AG10803 (cell line): ENCODE data around the gene PLXDC1.
A peak's percentile ranks its signal among the peaks of the same experiment; 100 is the strongest.

Experiments
- DNase-seq: peaks from one replicate; pipeline ENCODE4 v3.0.0; 2010; ENCODE audit warnings: low read depth
- H3K4me3 ChIP-seq: 2 replicates; pipeline ENCODE4 v1.5.1; 2011; ENCODE audit warnings: mild to moderate bottlenecking, low read length, control low read depth
- CTCF ChIP-seq: conservative IDR thresholded peaks from 2 replicates; pipeline ENCODE4 v1.5.1; 2011; ENCODE audit warnings: mild to moderate bottlenecking, low read length, control low read depth, inconsistent platforms

PLXDC1 gene

DNA sequence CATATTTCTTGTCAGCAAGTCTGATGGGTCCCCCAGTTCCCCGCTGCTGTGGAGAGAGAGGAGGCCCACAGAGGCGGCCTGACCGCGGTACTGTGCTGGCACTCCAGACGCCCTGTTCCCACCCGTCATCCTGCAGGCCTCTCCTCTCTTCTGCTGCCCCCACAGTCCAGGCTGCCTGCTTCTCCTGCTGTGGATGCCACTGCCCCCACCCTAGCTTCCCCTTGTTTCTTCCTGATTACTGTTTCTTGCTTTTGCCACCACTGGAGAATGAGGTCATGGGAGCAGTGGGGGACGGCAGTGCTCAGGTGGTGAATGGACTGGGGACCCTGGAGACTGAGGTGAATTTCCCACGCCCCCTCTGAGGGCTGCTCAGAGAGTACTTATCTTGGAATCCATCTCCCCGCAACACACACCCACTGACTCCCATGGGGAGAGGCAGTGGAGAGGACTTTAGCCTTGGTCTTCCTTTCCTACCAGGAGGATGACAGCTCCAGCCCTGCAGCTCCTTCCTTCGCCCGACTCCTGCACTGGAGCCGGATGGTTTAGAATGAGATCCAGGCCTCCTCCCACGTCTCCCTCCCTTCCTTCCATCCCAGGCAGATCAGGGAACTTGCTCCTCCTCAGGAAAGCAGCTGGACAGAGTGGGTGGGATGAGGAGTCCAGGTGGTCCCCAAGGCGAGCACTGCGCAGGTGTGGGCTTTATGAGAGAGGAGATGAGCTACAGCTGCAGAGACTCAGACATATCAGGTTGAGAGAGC, 60.4 kb downstream of the PLXDC1 start:
- H3K4me3 ChIP-seq = no peak overlapping the region
- TF ChIP-seq CTCF = no peak
- DNase-seq = no peak

DNA sequence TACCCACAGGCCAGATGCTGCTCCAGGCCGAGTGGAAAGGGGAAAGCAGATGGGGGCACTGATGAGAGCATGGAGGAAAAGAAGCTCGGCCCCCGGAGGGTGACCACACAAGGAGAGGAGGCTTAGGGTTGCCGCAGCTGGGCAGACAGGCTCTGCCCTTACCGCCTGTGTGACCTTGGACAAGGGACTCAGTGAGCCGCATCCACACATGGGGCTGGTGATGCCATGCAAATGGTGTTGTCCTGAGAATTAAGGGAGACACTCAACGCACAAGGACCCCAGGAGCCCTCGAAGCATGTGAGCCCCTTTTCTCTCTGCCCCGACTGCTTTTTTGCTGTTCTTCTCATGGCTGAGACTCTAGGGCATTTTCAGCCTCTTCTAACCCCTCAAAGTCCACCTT, 61.0 kb downstream of the PLXDC1 start:
- no peak for DNase-seq
- no peak for TF ChIP-seq CTCF
- H3K4me3 ChIP-seq = no peak overlapping the region

- no peak for TF ChIP-seq CTCF
- no peak overlapping the region for H3K4me3 ChIP-seq
- DNase-seq = no peak
These were observed 66.9 kb downstream of the PLXDC1 start for GRCh38 chr17:39084558-39084957.

- DNase-seq = no peak
- H3K4me3 ChIP-seq = no peak overlapping the region
- no peak for TF ChIP-seq CTCF
These were observed 68.2 kb downstream of the PLXDC1 start for GRCh38 chr17:39083270-39083669.

DNA sequence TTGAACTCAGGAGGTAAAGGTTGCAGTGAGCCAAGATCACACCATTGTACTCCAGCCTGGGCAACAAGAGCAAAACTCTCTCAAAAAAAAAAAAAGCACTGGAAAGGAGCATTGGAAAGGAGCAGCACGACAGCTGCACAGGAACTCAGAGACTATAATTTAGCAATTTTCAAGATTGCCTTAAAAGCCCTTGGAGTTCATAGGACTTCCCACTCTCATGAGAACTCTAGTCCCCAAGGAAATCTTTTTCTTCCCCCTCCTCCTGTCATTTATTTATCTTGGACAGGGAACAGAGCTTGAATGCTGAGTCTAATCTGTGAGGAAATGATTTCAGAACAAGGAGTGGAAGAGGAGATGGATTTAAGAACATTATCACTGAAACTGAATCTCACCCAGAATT, 69.0 kb downstream of the PLXDC1 start:
- DNase-seq = peak; percentile 40
- no peak for TF ChIP-seq CTCF
- no peak overlapping the region for H3K4me3 ChIP-seq

- no peak overlapping the region for H3K4me3 ChIP-seq
- no peak for DNase-seq
- no peak for TF ChIP-seq CTCF
These were observed 69.6 kb downstream of the PLXDC1 start for GRCh38 chr17:39081851-39082250.

- H3K4me3 ChIP-seq = no peak overlapping the region
- TF ChIP-seq CTCF = no peak
- DNase-seq = peak; percentile 50
These were observed 70.9 kb downstream of the PLXDC1 start for GRCh38 chr17:39080421-39081078.
